ENCODE data around the gene HDGFL3. TPM values are rescaled to one million over a fixed set of nuclear protein-coding genes. Genes with fewer than 3 reads are reported as not detected.

Gene HDGFL3
- total and polyA plus RNA-seq, 5 donors: 17.0 to 45.2 (median 36.1) TPM

GRCh38 chr15:83210619-83211018 is 3.0 kb upstream of the HDGFL3 start:
- Histone ChIP-seq H3K27ac (ENCODE audit: low read length) (no peak overlapping the region), H3K27me3 (ENCODE audit: control insufficient read depth, insufficient read depth) (no peaks in the 10 kb centered on the region), H3K9me3 (ENCODE audit: control insufficient read depth, low read length) (no peaks in the 10 kb centered on the region), H3K4me3 (ENCODE audit: low read length) (no peak overlapping the region), H3K4me1 (ENCODE audit: control insufficient read depth, insufficient read depth, low read length) (no peaks in the 10 kb centered on the region)
- 26% methylated on average over 3 of the region's 3 CpGs for WGBS
- intact Hi-C loops (cut with DNase I): no loop called here
- ATAC-seq (no peak), DNase-seq (no peak)

GRCh38 chr15:83209333-83209732 is 1.7 kb upstream of the HDGFL3 start:
- Histone ChIP-seq H3K4me3 (ENCODE audit: low read length) (no peak overlapping the region), H3K27me3 (ENCODE audit: control insufficient read depth, insufficient read depth) (no peaks in the 10 kb centered on the region), H3K9me3 (ENCODE audit: control insufficient read depth, low read length) (no peaks in the 10 kb centered on the region), H3K4me1 (ENCODE audit: control insufficient read depth, insufficient read depth, low read length) (no peaks in the 10 kb centered on the region), H3K27ac (ENCODE audit: low read length) (no peak overlapping the region)
- ATAC-seq (no peak), DNase-seq (no peak)
- intact Hi-C loops (cut with DNase I): loop anchor here in 1 of 4 donors (5.0 kb wide), 1 partner anchor 197 kb away; the partner anchor contains the start of gene C15orf40
- 78% methylated on average over 5 of the region's 5 CpGs for WGBS

GRCh38 chr15:83208367-83208661 is 691 bp upstream of the HDGFL3 start:
- peak overlapping the region; percentile 79 for H3K4me3 ChIP-seq (ENCODE audit: low read length)
- 11% methylated on average over 11 of the region's 11 CpGs for WGBS
- no peak for ATAC-seq
- DNase-seq: no peak
- intact Hi-C loops (cut with DNase I): loop anchor here in 1 of 4 donors (5.0 kb wide), 1 partner anchor 196 kb away; the partner anchor contains the start of gene C15orf40
- no peaks in the 10 kb centered on the region for H3K27me3 ChIP-seq (ENCODE audit: control insufficient read depth, insufficient read depth)
- no peaks in the 10 kb centered on the region for H3K9me3 ChIP-seq (ENCODE audit: control insufficient read depth, low read length)
- H3K4me1 ChIP-seq (ENCODE audit: control insufficient read depth, insufficient read depth, low read length): no peaks in the 10 kb centered on the region
- peak overlapping the region; percentile 53 for H3K27ac ChIP-seq (ENCODE audit: low read length)

- Histone ChIP-seq H3K27me3 (ENCODE audit: control insufficient read depth, insufficient read depth) (no peaks in the 10 kb centered on the region), H3K27ac (ENCODE audit: low read length) (peak overlapping the region; percentile 88), H3K4me3 (ENCODE audit: low read length) (peak overlapping the region; percentile 79), H3K4me1 (ENCODE audit: control insufficient read depth, insufficient read depth, low read length) (no peaks in the 10 kb centered on the region), H3K9me3 (ENCODE audit: control insufficient read depth, low read length) (no peaks in the 10 kb centered on the region)
- intact Hi-C loops (cut with DNase I): loop anchor here in 1 of 4 donors (5.0 kb wide), 1 partner anchor 195 kb away; the partner anchor contains the start of gene C15orf40
- ATAC-seq: peak; percentile 60 to 68
- DNase-seq: peak; percentile 44 to 80 (median 76)
- under 1% methylated on average over 92 of the region's 93 CpGs for WGBS
These were observed 489 bp downstream of the HDGFL3 start for GRCh38 chr15:83207009-83207659.

- Histone ChIP-seq H3K27ac (ENCODE audit: low read length) (peak overlapping the region; percentile 88), H3K4me3 (ENCODE audit: low read length) (peak overlapping the region; percentile 79), H3K27me3 (ENCODE audit: control insufficient read depth, insufficient read depth) (no peaks in the 10 kb centered on the region), H3K4me1 (ENCODE audit: control insufficient read depth, insufficient read depth, low read length) (no peaks in the 10 kb centered on the region), H3K9me3 (ENCODE audit: control insufficient read depth, low read length) (no peaks in the 10 kb centered on the region)
- DNase-seq: no peak
- intact Hi-C loops (cut with DNase I): loop anchor here in 1 of 4 donors (5.0 kb wide), 1 partner anchor 194 kb away; the partner anchor contains the start of gene C15orf40
- peak; percentile 4 to 21 for ATAC-seq
- WGBS: 1% methylated on average over 25 of the region's 25 CpGs
These were observed 1.1 kb downstream of the HDGFL3 start for GRCh38 chr15:83206526-83207008.

- 25% methylated on average over 4 of the region's 4 CpGs for WGBS
- Histone ChIP-seq H3K27ac (ENCODE audit: low read length) (no peak overlapping the region), H3K27me3 (ENCODE audit: control insufficient read depth, insufficient read depth) (no peaks in the 10 kb centered on the region), H3K4me3 (ENCODE audit: low read length) (peak overlapping the region; percentile 79), H3K4me1 (ENCODE audit: control insufficient read depth, insufficient read depth, low read length) (no peaks in the 10 kb centered on the region), H3K9me3 (ENCODE audit: control insufficient read depth, low read length) (no peaks in the 10 kb centered on the region)
- intact Hi-C loops (cut with DNase I): loop anchor here in 1 of 4 donors (5.0 kb wide), 1 partner anchor 194 kb away; the partner anchor contains the start of gene C15orf40
- ATAC-seq: peak; percentile 42 to 77
- no peak for DNase-seq
These were observed 1.8 kb downstream of the HDGFL3 start for GRCh38 chr15:83205725-83206324.

GRCh38 chr15:83204697-83205096 is 2.9 kb downstream of the HDGFL3 start:
- no peaks in the 10 kb centered on the region for H3K27me3 ChIP-seq (ENCODE audit: control insufficient read depth, insufficient read depth)
- no peaks in the 10 kb centered on the region for H3K4me1 ChIP-seq (ENCODE audit: control insufficient read depth, insufficient read depth, low read length)
- no peak overlapping the region for H3K27ac ChIP-seq (ENCODE audit: low read length)
- no peak for DNase-seq
- no peaks in the 10 kb centered on the region for H3K9me3 ChIP-seq (ENCODE audit: control insufficient read depth, low read length)
- intact Hi-C loops (cut with DNase I): loop anchor here in 1 of 4 donors (5.0 kb wide), 1 partner anchor 192 kb away; the partner anchor contains the start of gene C15orf40
- H3K4me3 ChIP-seq (ENCODE audit: low read length): no peak overlapping the region
- 53% methylated on average over 3 of the region's 3 CpGs for WGBS
- no peak for ATAC-seq

GRCh38 chr15:83203543-83203942 is 4.1 kb downstream of the HDGFL3 start:
- H3K4me1 ChIP-seq (ENCODE audit: control insufficient read depth, insufficient read depth, low read length): no peaks in the 10 kb centered on the region
- H3K27ac ChIP-seq (ENCODE audit: low read length): no peak overlapping the region
- no peak overlapping the region for H3K4me3 ChIP-seq (ENCODE audit: low read length)
- DNase-seq (no peak), ATAC-seq (no peak)
- WGBS: 89% methylated on average over 4 of the region's 4 CpGs
- intact Hi-C loops (cut with DNase I): no loop called here
- H3K9me3 ChIP-seq (ENCODE audit: control insufficient read depth, low read length): no peaks in the 10 kb centered on the region
- no peaks in the 10 kb centered on the region for H3K27me3 ChIP-seq (ENCODE audit: control insufficient read depth, insufficient read depth)

GRCh38 chr15:83200589-83200988 is 7.0 kb downstream of the HDGFL3 start:
- no peak overlapping the region for H3K27ac ChIP-seq (ENCODE audit: low read length)
- H3K4me3 ChIP-seq (ENCODE audit: low read length): no peak overlapping the region
- H3K4me1 ChIP-seq (ENCODE audit: control insufficient read depth, insufficient read depth, low read length): no peaks in the 10 kb centered on the region
- DNase-seq: no peak
- no peak for ATAC-seq
- intact Hi-C loops (cut with DNase I): no loop called here
- no peaks in the 10 kb centered on the region for H3K27me3 ChIP-seq (ENCODE audit: control insufficient read depth, insufficient read depth)
- no peaks in the 10 kb centered on the region for H3K9me3 ChIP-seq (ENCODE audit: control insufficient read depth, low read length)

GRCh38 chr15:83200162-83200561 is 7.5 kb downstream of the HDGFL3 start:
- intact Hi-C loops (cut with DNase I): no loop called here
- 95% methylated on average over 7 of the region's 7 CpGs for WGBS

GRCh38 chr15:83199288-83199687 is 8.3 kb downstream of the HDGFL3 start:
- intact Hi-C loops (cut with DNase I): no loop called here
- WGBS: 80% methylated on average over 1 of the region's 1 CpG

More at GRCh38 chr15:83200162-83200561, 7.5 kb downstream of the HDGFL3 start:
- H3K4me3 ChIP-seq (ENCODE audit: low read length): no peak overlapping the region
- no peaks in the 10 kb centered on the region for H3K27me3 ChIP-seq (ENCODE audit: control insufficient read depth, insufficient read depth)
- DNase-seq: no peak
- no peak for ATAC-seq
- H3K4me1 ChIP-seq (ENCODE audit: control insufficient read depth, insufficient read depth, low read length): no peaks in the 10 kb centered on the region
- H3K9me3 ChIP-seq (ENCODE audit: control insufficient read depth, low read length): no peaks in the 10 kb centered on the region
- H3K27ac ChIP-seq (ENCODE audit: low read length): no peak overlapping the region

More at GRCh38 chr15:83199288-83199687, 8.3 kb downstream of the HDGFL3 start:
- H3K4me3 ChIP-seq (ENCODE audit: low read length): no peak overlapping the region
- H3K4me1 ChIP-seq (ENCODE audit: control insufficient read depth, insufficient read depth, low read length): no peaks in the 10 kb centered on the region
- no peaks in the 10 kb centered on the region for H3K9me3 ChIP-seq (ENCODE audit: control insufficient read depth, low read length)
- no peak overlapping the region for H3K27ac ChIP-seq (ENCODE audit: low read length)
- H3K27me3 ChIP-seq (ENCODE audit: control insufficient read depth, insufficient read depth): no peaks in the 10 kb centered on the region
- no peak for DNase-seq
- no peak for ATAC-seq
